Fibroblast of skin of abdomen (primary cell): Measurements from ENCODE around the gene KRTAP5-7.
A peak's percentile ranks its signal among the peaks of the same experiment; 100 is the strongest.

Experiments
- DNase-seq: peaks from one replicate; pipeline ENCODE4 v3.0.0-alpha.2; 2013

The KRTAP5-7 gene

DNA sequence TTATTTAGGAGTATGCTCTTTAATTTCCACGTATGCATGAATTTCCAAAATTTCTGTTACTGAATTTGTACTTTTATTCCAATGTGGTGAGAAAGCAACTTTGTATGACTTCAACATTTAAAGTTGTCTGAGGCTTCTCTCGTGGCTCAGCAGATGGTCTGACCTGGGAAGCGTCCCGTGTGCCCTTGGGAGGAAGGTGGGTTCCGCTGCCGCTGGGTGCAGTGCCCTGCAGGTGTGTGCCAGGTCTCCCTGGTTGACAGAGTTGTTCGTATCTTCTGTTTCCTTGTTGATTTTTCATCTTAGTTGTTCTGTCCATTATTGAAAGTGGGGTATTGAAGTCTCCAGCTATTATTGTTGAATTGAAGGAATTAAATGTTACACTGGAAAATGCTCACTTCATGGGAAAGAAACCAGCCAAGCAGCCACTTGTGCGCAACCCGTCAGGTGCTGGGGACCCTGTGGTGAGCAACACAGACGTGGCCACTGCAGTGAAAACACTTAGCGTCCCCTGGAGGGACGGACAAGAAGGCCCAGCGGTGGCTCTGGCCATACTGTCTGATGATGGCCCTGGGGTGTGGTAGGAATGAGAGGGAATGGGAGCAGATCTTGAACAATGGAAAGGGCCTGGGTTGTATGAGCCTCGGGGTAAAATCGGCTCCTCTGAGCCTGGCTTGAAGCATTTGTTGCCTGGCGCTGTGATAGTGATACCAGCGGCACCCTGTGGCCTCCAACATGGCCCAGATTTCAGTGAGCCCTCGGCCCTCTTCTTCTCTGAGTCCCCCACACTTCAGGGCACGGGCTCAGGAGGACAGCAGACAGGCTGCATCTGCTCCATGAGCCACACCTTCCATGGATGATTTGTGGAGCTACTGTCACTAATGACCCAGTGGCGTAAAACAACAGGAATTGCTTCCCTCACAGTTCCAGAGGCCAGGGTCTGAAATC lies 31.5 kb upstream of the KRTAP5-7 start:
- no peak for DNase-seq

DNA sequence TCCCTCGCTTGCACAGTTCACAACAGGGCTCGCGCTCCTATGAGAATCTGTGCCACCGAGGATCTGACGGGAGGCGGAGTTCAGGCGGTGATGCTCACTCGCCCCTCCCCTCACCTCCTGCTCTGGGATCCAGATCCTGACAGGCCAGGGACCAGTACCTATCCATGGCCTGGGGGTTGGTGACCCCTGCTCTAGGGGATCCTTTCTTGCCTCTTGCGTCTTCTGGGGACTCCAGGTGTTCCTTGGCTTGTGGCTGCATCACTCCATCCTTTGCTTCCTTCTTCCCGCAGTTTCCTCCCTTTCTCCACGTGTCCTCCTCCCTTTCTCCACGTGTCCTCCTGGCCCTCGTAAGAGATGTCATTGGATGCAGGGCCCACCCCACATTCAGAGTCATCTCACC lies 30.6 kb upstream of the KRTAP5-7 start:
- DNase-seq, result no peak

GRCh38 chr11:71498091-71498490 lies 29.0 kb upstream of the KRTAP5-7 start:
- DNase-seq, result no peak

DNA sequence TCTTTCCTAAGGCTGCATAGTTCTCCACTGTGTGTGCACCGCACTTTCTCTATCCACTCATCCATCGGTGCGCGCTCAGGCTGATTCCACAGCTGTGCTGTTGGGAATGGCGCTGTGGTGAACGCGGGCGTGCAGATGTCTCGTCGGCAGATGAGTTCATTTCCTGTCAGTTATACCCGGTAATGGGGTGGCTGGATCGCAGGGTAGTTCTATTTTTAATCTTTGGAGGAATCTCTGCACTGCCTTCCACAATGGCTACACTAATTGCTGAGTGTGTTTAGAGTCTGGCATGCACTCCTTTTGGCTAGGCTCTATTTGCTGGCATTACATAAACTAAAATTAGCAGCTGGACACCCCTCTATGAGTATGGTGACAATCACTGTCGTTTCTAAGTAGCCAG lies 27.9 kb upstream of the KRTAP5-7 start:
- DNase-seq, result peak; percentile 27

DNA sequence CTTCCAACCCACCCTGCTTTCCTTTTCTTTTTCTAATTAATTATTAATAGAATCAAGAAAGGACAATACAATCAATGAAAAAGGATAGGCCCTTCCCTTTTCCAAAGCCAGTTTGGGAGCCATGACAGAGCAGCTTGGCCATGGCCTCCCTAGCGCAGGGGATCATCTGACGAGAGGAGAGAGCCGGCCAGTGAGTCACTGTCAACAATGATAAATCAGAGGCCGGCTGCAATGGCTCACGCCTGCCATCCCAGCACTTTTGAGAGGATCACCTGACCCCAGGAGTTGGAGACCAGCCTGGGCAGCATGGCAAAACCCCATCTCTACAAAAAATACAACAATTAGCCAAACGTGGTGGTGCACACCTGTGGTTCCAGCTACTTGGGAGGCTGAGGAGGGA lies 27.5 kb upstream of the KRTAP5-7 start:
- no peak for DNase-seq

- no peak for DNase-seq
Observed at GRCh38 chr11:71500601-71501021, 26.5 kb upstream of the KRTAP5-7 start.

DNA sequence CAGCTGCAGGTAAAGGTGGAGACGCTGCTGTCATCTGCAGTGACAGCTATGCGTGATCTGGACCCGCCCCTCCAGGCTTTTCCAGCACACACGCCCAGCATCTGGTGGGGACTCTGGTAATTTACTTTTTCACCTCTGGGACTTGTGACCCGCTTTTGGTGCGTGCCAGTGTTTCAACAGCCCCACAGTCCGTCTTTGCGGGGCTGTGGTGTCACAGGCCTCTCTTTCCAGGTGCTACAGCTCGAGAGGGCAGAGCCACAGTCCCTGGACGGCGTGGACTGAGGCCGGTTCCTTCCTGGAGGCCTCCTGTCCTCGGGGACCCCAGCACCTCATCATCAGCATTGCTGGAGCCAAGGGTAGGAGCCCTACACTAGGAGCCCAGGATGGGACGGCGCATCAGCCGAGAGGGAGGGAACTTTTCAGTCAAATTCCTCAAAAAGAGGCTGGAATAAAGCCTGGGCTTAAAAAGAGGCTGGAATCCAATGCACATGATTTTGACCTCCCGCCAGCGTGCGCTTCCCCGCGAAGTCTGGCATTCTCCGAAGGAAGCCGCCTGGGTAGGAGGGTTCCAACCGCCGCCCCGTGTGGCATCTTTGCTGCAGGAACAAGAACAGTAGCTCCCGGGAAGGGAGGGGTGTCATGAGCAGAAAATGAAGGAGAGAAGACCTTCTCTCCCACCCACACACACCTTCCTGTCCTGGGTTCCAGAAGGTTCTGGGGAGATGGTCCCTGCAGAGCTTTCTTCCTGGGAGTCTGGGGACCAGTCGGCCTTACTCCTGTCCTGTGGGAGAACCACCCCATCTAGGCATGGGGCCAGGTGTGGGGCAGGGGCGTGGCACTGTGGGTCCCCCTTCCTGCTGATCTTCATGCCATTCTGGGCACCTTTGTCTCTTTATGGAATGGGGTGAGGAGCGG lies 25.7 kb upstream of the KRTAP5-7 start:
- no peak for DNase-seq

DNA sequence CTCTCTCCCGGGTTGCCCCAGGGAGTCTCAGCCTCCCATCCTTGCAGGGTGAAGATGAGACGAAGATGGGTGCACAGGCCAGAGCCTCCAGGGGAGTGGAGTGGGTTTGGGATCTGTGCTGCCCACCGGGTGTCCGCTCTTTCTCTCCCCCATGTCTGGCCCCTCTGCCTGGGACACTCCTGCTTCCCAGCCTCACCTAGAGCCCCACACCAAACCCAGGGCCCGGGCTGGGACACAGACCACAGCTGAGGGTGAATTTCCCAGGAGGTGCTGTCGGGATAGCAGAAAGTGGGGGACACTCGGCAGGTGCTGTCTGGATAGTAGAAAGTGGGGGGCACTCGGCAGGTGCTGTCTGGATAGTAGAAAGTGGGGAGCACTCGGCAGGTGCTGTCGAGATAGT lies 25.0 kb upstream of the KRTAP5-7 start:
- no peak for DNase-seq

- no peak for DNase-seq
Observed at GRCh38 chr11:71502871-71503435, 24.1 kb upstream of the KRTAP5-7 start.

DNA sequence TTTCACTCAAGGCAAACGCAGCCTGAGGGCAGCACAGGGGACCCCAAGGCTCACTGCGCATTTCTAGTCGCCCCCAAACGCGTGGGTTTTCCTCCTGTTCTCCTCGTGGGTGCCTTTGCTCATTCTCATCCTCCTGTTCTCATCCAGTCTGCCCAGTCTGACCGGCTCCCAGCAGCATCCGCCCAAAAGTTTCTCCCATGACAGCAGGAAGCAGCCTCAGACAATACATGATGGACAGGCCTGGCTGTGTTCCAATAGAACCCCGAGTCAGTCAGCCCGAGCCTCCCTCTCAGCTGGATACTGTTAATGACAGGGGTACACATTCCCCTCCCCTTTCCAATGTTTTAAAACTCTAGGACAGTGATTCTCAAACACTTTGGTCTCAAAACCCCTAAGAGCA lies 22.5 kb upstream of the KRTAP5-7 start:
- DNase-seq, result no peak

DNA sequence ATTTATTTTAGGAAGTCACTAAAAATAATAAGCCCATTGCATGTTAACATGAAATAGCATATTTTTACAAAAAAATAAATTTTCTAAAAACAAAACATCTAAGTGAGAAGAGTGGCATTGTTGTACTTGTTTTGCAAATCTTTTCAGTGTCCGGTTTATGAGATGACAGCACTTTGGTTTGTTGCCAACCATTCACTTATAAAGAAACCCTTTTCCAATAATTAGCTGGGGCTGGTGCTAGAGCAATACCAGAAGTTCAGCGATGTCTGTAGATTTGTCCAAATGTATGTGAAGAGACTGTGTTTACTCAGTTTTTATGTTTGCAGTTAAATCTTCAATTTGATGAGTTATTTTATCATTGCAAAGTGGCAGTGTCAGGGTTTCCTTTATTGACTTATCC lies 22.1 kb upstream of the KRTAP5-7 start:
- DNase-seq, result no peak

DNA sequence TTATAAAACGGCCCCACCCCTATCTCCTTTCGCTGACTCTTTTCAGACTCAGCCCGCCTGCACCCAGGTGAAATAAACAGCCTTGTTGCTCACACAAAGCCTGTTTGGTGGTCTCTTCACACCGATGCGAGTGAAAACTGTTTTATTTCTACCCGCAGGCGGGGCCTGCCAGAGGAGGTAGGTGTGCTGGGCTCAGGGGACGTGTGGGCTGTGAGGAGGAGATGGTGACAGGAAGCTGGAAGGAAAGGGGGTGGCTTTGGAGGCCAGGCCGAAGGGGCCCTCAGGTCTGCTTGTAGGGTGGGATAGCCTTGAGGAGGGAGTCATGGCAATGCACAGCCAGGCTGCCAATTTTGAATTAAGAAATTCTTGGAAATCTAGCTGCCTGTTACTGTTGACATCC lies 21.3 kb upstream of the KRTAP5-7 start:
- no peak for DNase-seq

GRCh38 chr11:71507102-71507501 lies 20.0 kb upstream of the KRTAP5-7 start:
- DNase-seq, result no peak

DNA sequence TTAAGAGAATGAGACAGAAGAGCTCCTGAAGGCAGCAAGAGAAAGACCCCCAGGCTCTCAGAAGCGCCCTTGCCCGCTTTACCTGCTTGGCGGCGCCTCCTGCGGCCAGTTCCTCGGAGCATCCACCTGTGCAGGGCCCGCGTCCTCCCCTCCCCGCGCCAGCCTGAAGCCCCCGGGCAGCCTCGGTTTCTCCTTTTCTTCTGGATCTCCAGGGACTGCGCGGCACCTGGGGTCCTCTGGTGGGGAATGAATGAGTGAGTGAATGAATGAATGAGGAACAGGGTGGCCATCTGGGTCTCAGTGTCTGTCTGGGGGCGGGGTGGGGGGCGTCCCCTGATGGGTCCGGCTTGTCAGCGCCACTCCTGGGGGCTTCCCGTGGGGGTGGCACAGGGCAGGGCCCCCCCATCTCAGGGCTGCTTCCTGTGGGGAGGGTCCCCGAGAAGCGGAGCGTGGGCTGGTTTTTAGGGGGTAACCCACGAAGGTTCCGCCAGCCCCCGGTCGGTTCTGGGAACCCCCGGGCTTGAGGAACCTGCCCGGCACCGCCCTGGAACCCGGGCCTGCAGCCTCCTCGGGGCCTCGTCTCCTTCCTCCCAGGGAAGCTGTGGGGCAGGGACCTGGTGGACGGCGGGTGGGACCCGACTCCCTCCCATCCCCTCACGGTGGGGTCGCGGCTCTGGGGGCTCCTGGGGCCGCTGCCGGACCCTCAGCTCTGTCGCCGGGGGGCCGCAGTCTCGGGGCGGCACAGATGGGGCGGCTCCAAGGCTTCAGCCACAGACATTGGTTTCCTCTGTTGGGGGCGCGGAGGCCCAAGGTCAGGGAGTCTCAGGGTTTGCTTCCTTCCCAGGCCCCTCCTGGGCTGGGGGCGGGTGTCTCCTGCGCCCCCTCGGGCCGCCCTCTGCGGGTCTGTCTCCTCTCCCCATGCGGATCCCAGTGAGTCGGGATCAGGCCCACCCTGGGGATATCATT lies 8.3 kb upstream of the KRTAP5-7 start:
- DNase-seq, result no peak

DNA sequence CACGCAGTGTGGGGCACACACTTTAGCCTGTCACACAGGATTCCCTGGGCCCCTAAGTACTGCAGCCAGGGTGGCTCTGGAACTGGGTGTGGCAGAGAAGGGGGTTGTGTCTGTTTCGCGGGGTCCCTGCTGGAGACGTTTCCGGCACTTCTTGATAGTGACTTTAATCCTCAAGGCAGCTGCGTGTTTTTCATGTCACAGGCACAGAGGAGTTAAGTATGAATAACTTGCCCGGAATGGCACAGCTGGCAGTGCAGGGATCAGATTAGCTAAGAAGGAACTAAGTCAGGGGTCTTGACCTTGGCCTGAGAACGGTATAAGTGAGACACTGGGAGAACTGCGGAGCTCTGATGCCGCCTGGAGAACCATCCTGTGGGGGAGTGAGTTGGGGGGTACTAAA lies 7.5 kb upstream of the KRTAP5-7 start:
- DNase-seq, result no peak

- no peak for DNase-seq
Observed at GRCh38 chr11:71525188-71525937, 1.7 kb upstream of the KRTAP5-7 start.

- no peak for DNase-seq
Observed at GRCh38 chr11:71525938-71526495, 1.1 kb upstream of the KRTAP5-7 start.

DNA sequence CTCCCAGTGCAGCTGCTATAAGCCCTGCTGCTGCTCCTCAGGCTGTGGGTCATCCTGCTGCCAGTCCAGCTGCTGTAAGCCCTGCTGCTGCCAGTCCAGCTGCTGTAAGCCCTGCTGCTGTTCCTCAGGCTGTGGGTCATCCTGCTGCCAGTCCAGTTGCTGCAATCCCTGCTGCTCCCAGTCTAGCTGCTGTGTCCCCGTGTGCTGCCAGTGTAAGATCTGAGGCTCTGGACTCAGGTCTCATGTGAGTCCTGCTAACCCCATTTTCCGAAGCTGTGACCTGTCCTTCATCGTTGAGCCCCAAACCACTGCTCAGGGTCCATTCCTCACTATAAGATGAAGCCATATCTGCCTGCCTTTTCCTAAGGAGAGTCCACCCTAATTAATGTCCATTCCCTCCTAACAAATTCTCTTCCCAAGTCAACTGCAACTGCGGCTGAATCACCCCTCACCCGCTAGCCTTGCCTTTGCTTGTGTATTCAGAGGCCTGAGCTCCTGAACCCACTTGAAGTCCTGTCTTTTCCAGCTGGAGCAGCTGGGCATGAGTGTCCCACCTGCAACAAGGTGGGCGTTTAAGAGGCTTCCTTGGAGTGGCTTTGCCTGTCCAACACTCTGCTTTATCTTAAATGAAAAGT lies 626 bp downstream of the KRTAP5-7 start:
- no peak for DNase-seq

- DNase-seq, result no peak
Observed at GRCh38 chr11:71530602-71531001, 3.5 kb downstream of the KRTAP5-7 start.

DNA sequence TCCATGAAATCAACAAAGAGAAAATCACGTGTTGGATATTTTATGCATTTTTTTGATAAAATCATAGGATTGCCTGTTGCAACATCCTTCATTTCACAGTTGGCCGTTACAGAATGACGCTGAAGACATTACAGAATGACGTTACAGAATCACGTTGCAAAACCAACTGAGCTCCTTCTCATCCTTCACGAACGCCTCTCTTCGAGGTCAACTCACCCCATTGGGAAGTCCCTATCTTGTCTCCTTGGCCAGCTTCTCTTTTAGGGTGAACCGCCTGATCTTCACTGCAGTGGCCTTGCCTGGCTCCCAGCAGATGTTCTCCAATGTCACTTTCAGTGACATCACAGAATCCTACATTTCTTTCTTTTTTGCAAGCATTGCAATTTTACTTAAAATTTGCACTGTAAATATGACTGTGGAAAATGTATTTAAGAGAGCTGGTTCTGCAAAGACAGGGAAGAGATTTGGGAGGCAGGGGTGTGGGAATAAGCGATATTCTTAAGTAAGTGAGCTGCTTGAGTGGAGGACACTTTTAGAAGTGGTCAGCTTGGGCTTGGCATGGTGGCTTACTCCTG lies 5.1 kb downstream of the KRTAP5-7 start:
- DNase-seq, result no peak
